K562 (cell line): Measurements from ENCODE around the gene GEN1. TPM values are rescaled to one million over a fixed set of nuclear protein-coding genes. Genes with fewer than 3 reads are reported as not detected.
A peak's percentile ranks its signal among the peaks of the same experiment; 100 is the strongest.

ENCODE experiments used
- ATAC-seq: fragments of 200-7000 bp; cut with Tn5 transposase; 3 replicates; pipeline ENCODE4 v1.9.1; 2020; ENCODE audit warnings: moderate library complexity
- BruUV-seq: library from RNA; stranded (reverse); fragments of 400-500 nt; replicated peaks from 2 replicates; lab custom pipeline; 2021; lab: Mats Ljungman, UMichigan
- CTCF ChIA-PET: fragments of 300-600 bp; formaldehyde crosslinking; extraction: SDS; loops from one replicate; lab custom pipeline; 2021; ENCODE audit warnings: low intra/inter-chr PET ratio; lab: Yijun Ruan, JAX
- POLR2A ChIA-PET: fragments of 300-600, 350-650 bp; sonication (Branson Sonifier 250); formaldehyde crosslinking; extraction: SDS; loops from one replicate; lab custom pipeline; 2021; ENCODE audit warnings: antibody characterized with exemption, inconsistent platforms; lab: Yijun Ruan, JAX
- DNase-seq, 4 experiments: peaks; one replicate each; pipeline versions ENCODE4 v3.0.0 to v3.0.0-alpha.2; 2011 to 2018; ENCODE audit warnings: low spot score in 3 of 4, mixed read lengths in 3 of 4; ENCODE audit errors: extremely low read depth in 1 of 4
- FAIRE-seq: peaks from 2 replicates; lab custom pipeline; 2011; peaks lifted over from hg19 to GRCh38; lab: Jason Lieb, UNC
- H2AFZ ChIP-seq: 2 replicates; pipeline ENCODE4 v1.6.0; 2011; ENCODE audit warnings: low read depth, low read length, control low read depth, inconsistent platforms
- H3K27ac ChIP-seq: fragments of 200-600 bp; 3 replicates; pipeline ENCODE4 v1.8.0; 2011; ENCODE audit warnings: low read depth, mild to moderate bottlenecking, control low read depth, inconsistent platforms, low read length, moderate library complexity, mixed read lengths; ENCODE audit errors: extremely low read depth
- H3K27me3 ChIP-seq, 2 experiments: fragments of 300-600 bp in 1 of 2; 2 replicates in 1 of 2; 3 replicates in 1 of 2; pipeline versions ENCODE4 v1.6.0 to v1.8.0; 2011; ENCODE audit warnings: inconsistent platforms in 2 of 2, low read length in 2 of 2, mild to moderate bottlenecking in 1 of 2, mixed read lengths in 1 of 2, moderate library complexity in 1 of 2; ENCODE audit not compliant: control insufficient read depth in 2 of 2, insufficient read depth in 2 of 2
- H3K36me3 ChIP-seq: fragments of 300-600 bp; 3 replicates; pipeline ENCODE4 v1.8.0; 2011; ENCODE audit warnings: mild to moderate bottlenecking, low read length, inconsistent platforms; ENCODE audit not compliant: control insufficient read depth, insufficient read depth
- H3K4me1 ChIP-seq, 2 experiments: fragments of 200-600 bp in 1 of 2; replicated peaks in 1 of 2; 2 replicates in 1 of 2; 3 replicates in 1 of 2; pipeline versions ENCODE4 v1.5.1 to v1.8.0; 2011; ENCODE audit warnings: inconsistent platforms in 2 of 2, low read length in 2 of 2, mild to moderate bottlenecking in 1 of 2, mixed read lengths in 1 of 2, moderate library complexity in 1 of 2; ENCODE audit not compliant: control insufficient read depth in 2 of 2, insufficient read depth in 2 of 2
- H3K4me2 ChIP-seq: 2 replicates; pipeline ENCODE4 v1.6.1; 2011; ENCODE audit warnings: low read length, control low read depth, inconsistent platforms, mixed read lengths; ENCODE audit not compliant: insufficient read depth
- H3K4me3 ChIP-seq: fragments of 200-600 bp; sonication (generic), shearing (Covaris generic); 2 replicates; pipeline ENCODE4 v1.5.1; 2016; ENCODE audit warnings: control low read depth, inconsistent platforms
- H3K79me2 ChIP-seq: fragments of 200-600 bp; 3 replicates; pipeline ENCODE4 v1.8.0; 2011; ENCODE audit warnings: low read length, inconsistent platforms; ENCODE audit not compliant: control insufficient read depth, insufficient read depth
- H3K9ac ChIP-seq, 2 experiments: 2 replicates each; pipeline versions ENCODE4 v1.6.0 to v1.6.1; 2011; ENCODE audit warnings: low read depth in 2 of 2, low read length in 2 of 2, control low read depth in 1 of 2, inconsistent platforms in 1 of 2, mild to moderate bottlenecking in 1 of 2, mixed read lengths in 1 of 2; ENCODE audit not compliant: insufficient read depth in 1 of 2
- H3K9me1 ChIP-seq: one replicate; pipeline ENCODE4 v1.6.0; 2011; ENCODE audit warnings: inconsistent platforms, mild to moderate bottlenecking, low read length, moderate library complexity; ENCODE audit not compliant: control insufficient read depth, insufficient read depth
- H3K9me3 ChIP-seq: replicated peaks from 2 replicates; pipeline ENCODE4 v1.5.1; 2011; ENCODE audit warnings: low read depth, low read length, inconsistent platforms; ENCODE audit not compliant: control insufficient read depth, insufficient read depth
- H4K20me1 ChIP-seq: replicated peaks from 2 replicates; pipeline ENCODE4 v1.6.1; 2011; ENCODE audit warnings: low read length, inconsistent platforms, mixed read lengths; ENCODE audit not compliant: control insufficient read depth, insufficient read depth
- ATF4 ChIP-seq: fragments of 450-650 bp; formaldehyde crosslinking; IDR thresholded peaks from 2 replicates; pipeline ENCODE4 v1.4.0; 2022; ENCODE audit warnings: mild to moderate bottlenecking, moderate library complexity
- CBFA2T2 ChIP-seq: fragments of 450-650 bp; conservative IDR thresholded peaks from 2 replicates; pipeline ENCODE4 v1.6.1; 2017; ENCODE audit warnings: mild to moderate bottlenecking
- HNRNPLL ChIP-seq: fragments of 200-400 bp; formaldehyde crosslinking; IDR thresholded peaks from 2 replicates; pipeline ENCODE4 v1.6.1; 2017; ENCODE audit warnings: low read length, low read depth, mild to moderate bottlenecking; ENCODE audit not compliant: poor library complexity, severe bottlenecking
- ZFP36 ChIP-seq: fragments of 150-350 bp; IDR thresholded peaks from 2 replicates; pipeline ENCODE4 v1.6.1; 2018; ENCODE audit warnings: low read length, low read depth; ENCODE audit not compliant: partially characterized antibody
- ZNF239 ChIP-seq: fragments of 250-450 bp; sonication (Bioruptor Pico); IDR thresholded peaks from 2 replicates; pipeline ENCODE4 v1.4.0; 2020; ENCODE audit warnings: mild to moderate bottlenecking
- ZZZ3 ChIP-seq: fragments of 450-650 bp; IDR thresholded peaks from 2 replicates; pipeline ENCODE4 v1.6.1; 2016; ENCODE audit warnings: antibody characterized with exemption, mild to moderate bottlenecking, moderate library complexity
- WGBS: fragments of 100-300 bp; shearing (Covaris generic); methylation state at CpG from one replicate; pipeline ENCODE4 v1.1.6; 2016; ENCODE audit warnings: low coverage, mixed read lengths; ENCODE audit not compliant: insufficient coverage; ENCODE audit errors: missing lambda C conversion rate; 5-methylcytosine and 5-hydroxymethylcytosine counted together
- in situ Hi-C: fragments of 300-500 bp; cut with MboI; formaldehyde crosslinking; loops from 4 replicates; pipeline ENCODE4 v1.15.0; 2018; ENCODE audit warnings: inconsistent platforms, mixed read lengths
- intact Hi-C: fragments of 100-400 bp; cut with micrococcal nuclease; formaldehyde crosslinking; loops from 2 replicates; pipeline ENCODE4 v1.14.2; 2022
- polyA plus RNA-seq, 8 experiments: library from polyadenylated mRNA; depleted of rRNA in 4 of 8; stranded (reverse) in 5 of 8; unstranded in 3 of 8; fragments of >200 nt; fragmentation: Nextera tagmentation in 2 of 8; fragmentation: Illumina TruSeq in 1 of 8; extraction: Ambion mirVana in 2 of 8; extraction: Trizol in 1 of 8; gene quantifications; 2 replicates each; pipeline versions ENCODE4 v1.2.1 to v1.2.3, GENCODE V29; 2011 to 2014; ENCODE audit warnings: inconsistent platforms in 1 of 8, missing spikeins in 1 of 8
- total RNA-seq, 7 experiments: library from RNA; depleted of rRNA in 6 of 7; stranded (reverse); fragments of >200 nt in 6 of 7; fragmentation: Illumina TruSeq in 2 of 7; extraction: Trizol in 2 of 7; gene quantifications; 2 replicates each; pipeline versions ENCODE4 v1.2.1 to v1.2.3, GENCODE V29; 2011 to 2021; ENCODE audit warnings: low replicate concordance in 1 of 7
- TF ChIP-seq, protein P1 (sequence below): sonication (generic); formaldehyde crosslinking; IDR thresholded peaks from 2 replicates; pipeline ENCODE4 v1.8.0; 2022; ENCODE audit warnings: mild to moderate bottlenecking, missing genetic modification reagents
- TF ChIP-seq, protein P2 (sequence below): fragments of 250-450 bp; sonication (Bioruptor Pico); IDR thresholded peaks from 2 replicates; pipeline ENCODE4 v1.9.0; 2021; ENCODE audit warnings: mild to moderate bottlenecking, inconsistent platforms

GEN1 gene
- total and polyA plus RNA-seq, 9 of the 15 experiments (the other 6 are each of a cell fraction or from before 2014, with no cell fraction given), result 8.6 to 39.7 (median 24.5) TPM

GRCh38 chr2:17816396-17817245 lies 62.7 kb downstream of the GEN1 start, which contains the start of gene MSGN1:
MSGN1 (plus strand) TSS chr2:17816460; CDS start chr2:17816519, 59 bp downstream.
- peaks cover 18 to 23% of the 10 kb centered on the region in 2 experiments; a peak in 4 of 5 replicates for H3K27me3 ChIP-seq
- H2AFZ ChIP-seq, result no peak within 1 kb of the TSS
- no peaks in the 10 kb centered on the region for H4K20me1 ChIP-seq
- H3K4me2 ChIP-seq, result no peak within 1 kb of the TSS
- H3K9ac ChIP-seq, result no peak within 1 kb of the TSS
- TF ChIP-seq ZNF239, result no peak
- TF ChIP-seq, protein P1, sequence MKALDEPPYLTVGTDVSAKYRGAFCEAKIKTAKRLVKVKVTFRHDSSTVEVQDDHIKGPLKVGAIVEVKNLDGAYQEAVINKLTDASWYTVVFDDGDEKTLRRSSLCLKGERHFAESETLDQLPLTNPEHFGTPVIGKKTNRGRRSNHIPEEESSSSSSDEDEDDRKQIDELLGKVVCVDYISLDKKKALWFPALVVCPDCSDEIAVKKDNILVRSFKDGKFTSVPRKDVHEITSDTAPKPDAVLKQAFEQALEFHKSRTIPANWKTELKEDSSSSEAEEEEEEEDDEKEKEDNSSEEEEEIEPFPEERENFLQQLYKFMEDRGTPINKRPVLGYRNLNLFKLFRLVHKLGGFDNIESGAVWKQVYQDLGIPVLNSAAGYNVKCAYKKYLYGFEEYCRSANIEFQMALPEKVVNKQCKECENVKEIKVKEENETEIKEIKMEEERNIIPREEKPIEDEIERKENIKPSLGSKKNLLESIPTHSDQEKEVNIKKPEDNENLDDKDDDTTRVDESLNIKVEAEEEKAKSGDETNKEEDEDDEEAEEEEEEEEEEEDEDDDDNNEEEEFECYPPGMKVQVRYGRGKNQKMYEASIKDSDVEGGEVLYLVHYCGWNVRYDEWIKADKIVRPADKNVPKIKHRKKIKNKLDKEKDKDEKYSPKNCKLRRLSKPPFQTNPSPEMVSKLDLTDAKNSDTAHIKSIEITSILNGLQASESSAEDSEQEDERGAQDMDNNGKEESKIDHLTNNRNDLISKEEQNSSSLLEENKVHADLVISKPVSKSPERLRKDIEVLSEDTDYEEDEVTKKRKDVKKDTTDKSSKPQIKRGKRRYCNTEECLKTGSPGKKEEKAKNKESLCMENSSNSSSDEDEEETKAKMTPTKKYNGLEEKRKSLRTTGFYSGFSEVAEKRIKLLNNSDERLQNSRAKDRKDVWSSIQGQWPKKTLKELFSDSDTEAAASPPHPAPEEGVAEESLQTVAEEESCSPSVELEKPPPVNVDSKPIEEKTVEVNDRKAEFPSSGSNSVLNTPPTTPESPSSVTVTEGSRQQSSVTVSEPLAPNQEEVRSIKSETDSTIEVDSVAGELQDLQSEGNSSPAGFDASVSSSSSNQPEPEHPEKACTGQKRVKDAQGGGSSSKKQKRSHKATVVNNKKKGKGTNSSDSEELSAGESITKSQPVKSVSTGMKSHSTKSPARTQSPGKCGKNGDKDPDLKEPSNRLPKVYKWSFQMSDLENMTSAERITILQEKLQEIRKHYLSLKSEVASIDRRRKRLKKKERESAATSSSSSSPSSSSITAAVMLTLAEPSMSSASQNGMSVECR (CRISPR knock-in tag), result no peak
- TF ChIP-seq, protein P2, sequence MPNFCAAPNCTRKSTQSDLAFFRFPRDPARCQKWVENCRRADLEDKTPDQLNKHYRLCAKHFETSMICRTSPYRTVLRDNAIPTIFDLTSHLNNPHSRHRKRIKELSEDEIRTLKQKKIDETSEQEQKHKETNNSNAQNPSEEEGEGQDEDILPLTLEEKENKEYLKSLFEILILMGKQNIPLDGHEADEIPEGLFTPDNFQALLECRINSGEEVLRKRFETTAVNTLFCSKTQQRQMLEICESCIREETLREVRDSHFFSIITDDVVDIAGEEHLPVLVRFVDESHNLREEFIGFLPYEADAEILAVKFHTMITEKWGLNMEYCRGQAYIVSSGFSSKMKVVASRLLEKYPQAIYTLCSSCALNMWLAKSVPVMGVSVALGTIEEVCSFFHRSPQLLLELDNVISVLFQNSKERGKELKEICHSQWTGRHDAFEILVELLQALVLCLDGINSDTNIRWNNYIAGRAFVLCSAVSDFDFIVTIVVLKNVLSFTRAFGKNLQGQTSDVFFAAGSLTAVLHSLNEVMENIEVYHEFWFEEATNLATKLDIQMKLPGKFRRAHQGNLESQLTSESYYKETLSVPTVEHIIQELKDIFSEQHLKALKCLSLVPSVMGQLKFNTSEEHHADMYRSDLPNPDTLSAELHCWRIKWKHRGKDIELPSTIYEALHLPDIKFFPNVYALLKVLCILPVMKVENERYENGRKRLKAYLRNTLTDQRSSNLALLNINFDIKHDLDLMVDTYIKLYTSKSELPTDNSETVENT, result no peak
- TF ChIP-seq ZFP36, result no peak
- TF ChIP-seq ZZZ3, result no peak
- no peak for TF ChIP-seq HNRNPLL
- no peak for TF ChIP-seq CBFA2T2
- TF ChIP-seq ATF4 (CRISPR knock-in tag), result no peak
- no peak within 1 kb of the TSS for H3K27ac ChIP-seq
- BruUV-seq, result no TSS peak
- ATAC-seq, result peak; percentile 53; the same call in 2 of the 3 replicates
- FAIRE-seq, result no peak
- H3K79me2 ChIP-seq, result no peaks in the 10 kb centered on the region
- in situ Hi-C loops (no loop called here), intact Hi-C loops (no loop called here)
- ChIA-PET CTCF (no interaction called here), POLR2A (interaction anchor here (0.6 to 1.2 kb wide), 2 partner anchors 50 to 540 kb away, joined by 3 read pairs; no protein-coding TSS in a partner anchor)
- no peaks in the 10 kb centered on the region for H3K36me3 ChIP-seq
- no peak for DNase-seq
- H3K4me1 ChIP-seq, result no peaks in the 10 kb centered on the region
- H3K4me3 ChIP-seq, result no peak within 1 kb of the TSS
- no peaks in the 10 kb centered on the region for H3K9me1 ChIP-seq
- no peaks in the 10 kb centered on the region for H3K9me3 ChIP-seq
- WGBS, result 5% methylated on average over 26 of the region's 26 CpGs
